Uterus (tissue), 2 donors: ENCODE measurements around the gene GALNT6.

Source experiments
- POLR2A ChIP-seq, 2 donors: fragments of 450-650 bp; IDR thresholded peaks; one replicate each; pipeline ENCODE4 v1.6.1; 2016; ENCODE audit warnings: antibody characterized with exemption in 2 of 2, mild to moderate bottlenecking in 1 of 2, moderate library complexity in 1 of 2
- TF ChIP-seq, protein P1 (sequence below), 4 experiments: fragments of 200-600 bp in 2 of 4; fragments of 450-650 bp in 2 of 4; sonication (generic) in 2 of 4; IDR thresholded peaks; one replicate each; pipeline ENCODE4 v1.5.1; 2016 to 2019; ENCODE audit warnings: antibody characterized with exemption in 4 of 4, mild to moderate bottlenecking in 2 of 4, moderate library complexity in 1 of 4

DNA sequence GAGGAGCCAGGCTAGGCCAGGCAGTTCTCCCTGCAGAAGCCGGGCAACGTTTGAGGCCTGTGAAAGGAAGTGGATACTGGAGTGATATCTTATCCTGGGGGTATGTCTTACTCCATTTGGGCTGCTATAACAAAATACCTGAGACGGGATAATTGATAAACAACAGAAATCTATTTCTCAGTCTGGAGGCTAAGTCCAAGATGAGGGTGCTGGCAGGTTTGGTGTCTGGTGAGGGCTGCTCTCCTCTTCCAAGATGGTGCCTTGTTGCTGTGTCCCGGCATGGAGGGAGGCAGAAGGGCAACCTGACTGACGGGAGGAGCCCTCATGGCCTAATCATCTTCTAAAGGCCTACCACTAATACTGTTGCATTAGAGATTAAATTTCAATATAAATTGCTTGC, 15.7 kb upstream of the GALNT6 start:
- TF ChIP-seq, protein P1, sequence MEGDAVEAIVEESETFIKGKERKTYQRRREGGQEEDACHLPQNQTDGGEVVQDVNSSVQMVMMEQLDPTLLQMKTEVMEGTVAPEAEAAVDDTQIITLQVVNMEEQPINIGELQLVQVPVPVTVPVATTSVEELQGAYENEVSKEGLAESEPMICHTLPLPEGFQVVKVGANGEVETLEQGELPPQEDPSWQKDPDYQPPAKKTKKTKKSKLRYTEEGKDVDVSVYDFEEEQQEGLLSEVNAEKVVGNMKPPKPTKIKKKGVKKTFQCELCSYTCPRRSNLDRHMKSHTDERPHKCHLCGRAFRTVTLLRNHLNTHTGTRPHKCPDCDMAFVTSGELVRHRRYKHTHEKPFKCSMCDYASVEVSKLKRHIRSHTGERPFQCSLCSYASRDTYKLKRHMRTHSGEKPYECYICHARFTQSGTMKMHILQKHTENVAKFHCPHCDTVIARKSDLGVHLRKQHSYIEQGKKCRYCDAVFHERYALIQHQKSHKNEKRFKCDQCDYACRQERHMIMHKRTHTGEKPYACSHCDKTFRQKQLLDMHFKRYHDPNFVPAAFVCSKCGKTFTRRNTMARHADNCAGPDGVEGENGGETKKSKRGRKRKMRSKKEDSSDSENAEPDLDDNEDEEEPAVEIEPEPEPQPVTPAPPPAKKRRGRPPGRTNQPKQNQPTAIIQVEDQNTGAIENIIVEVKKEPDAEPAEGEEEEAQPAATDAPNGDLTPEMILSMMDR (IDR thresholded peaks at IDR 0.05): no peak
- TF ChIP-seq POLR2A (IDR thresholded peaks at IDR 0.05): no peak
